ENCODE measurements around the gene TAC3.

DNA sequence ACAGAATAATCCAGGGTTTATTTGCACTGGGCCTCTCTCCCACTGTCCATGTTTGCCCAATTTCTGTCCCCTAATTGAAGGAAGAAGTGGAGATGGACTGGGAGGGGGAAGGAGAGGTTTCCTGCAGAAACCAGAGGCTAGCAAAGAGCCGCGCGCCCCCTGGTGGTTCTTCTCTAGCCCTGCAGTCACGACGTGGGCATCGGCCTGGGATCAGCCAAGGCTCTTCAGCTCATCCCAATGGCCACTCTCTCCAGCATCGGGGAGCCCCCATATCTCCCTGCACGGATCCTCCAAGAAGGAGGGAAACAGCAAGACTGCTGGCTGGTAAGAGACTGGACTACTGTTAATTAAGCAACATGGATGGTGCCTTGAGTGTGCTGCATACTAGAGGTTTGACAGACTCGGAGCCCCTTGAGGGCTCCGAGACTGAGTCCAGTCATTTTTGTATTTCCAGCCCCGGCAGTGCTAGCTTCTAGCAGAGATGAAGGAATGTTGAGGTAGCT, 28.7 kb downstream of the TAC3 start:
- TF ChIP-seq, protein P1, sequence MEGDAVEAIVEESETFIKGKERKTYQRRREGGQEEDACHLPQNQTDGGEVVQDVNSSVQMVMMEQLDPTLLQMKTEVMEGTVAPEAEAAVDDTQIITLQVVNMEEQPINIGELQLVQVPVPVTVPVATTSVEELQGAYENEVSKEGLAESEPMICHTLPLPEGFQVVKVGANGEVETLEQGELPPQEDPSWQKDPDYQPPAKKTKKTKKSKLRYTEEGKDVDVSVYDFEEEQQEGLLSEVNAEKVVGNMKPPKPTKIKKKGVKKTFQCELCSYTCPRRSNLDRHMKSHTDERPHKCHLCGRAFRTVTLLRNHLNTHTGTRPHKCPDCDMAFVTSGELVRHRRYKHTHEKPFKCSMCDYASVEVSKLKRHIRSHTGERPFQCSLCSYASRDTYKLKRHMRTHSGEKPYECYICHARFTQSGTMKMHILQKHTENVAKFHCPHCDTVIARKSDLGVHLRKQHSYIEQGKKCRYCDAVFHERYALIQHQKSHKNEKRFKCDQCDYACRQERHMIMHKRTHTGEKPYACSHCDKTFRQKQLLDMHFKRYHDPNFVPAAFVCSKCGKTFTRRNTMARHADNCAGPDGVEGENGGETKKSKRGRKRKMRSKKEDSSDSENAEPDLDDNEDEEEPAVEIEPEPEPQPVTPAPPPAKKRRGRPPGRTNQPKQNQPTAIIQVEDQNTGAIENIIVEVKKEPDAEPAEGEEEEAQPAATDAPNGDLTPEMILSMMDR (IDR thresholded peaks at IDR 0.05) = peak; percentile 90 to 96 (median 93)
- TF ChIP-seq POLR2AphosphoS5 (IDR thresholded peaks at IDR 0.05) (no peak), POLR2A (IDR thresholded peaks at IDR 0.05) (no peak)
